Natural killer cell (primary cell): Measurements from ENCODE around the gene MAST3. TPM values are rescaled to one million over a fixed set of nuclear protein-coding genes. Genes with fewer than 3 reads are reported as not detected.
A peak's percentile ranks its signal among the peaks of the same experiment; 100 is the strongest.

Source experiments
- ATAC-seq, 3 donors: fragments of 150-1000 bp in 2 of 3; fragments of 200-7000 bp in 1 of 3; cut with Tn5 transposase; 1 replicate in 1 of 3; 2 replicates in 2 of 3; pipeline ENCODE4 v1.10.0; 2021; ENCODE audit warnings: mild to moderate bottlenecking in 2 of 3, moderate library complexity in 2 of 3
- DNase-seq, 2 donors: peaks; one replicate each; pipeline versions ENCODE4 v3.0.0 to v3.0.0-alpha.2; 2013 to 2021; ENCODE audit warnings: mixed read lengths in 1 of 2
- H3K27ac ChIP-seq: one replicate; pipeline ENCODE4 v1.5.1; 2013; ENCODE audit warnings: mild to moderate bottlenecking, low read length
- H3K27me3 ChIP-seq: one replicate; pipeline ENCODE4 v1.6.1; 2013; ENCODE audit warnings: low read length; ENCODE audit not compliant: control insufficient read depth, insufficient read depth
- H3K36me3 ChIP-seq: one replicate; pipeline ENCODE4 v1.6.1; 2013; ENCODE audit warnings: low read length; ENCODE audit not compliant: control insufficient read depth, insufficient read depth
- H3K4me1 ChIP-seq: one replicate; pipeline ENCODE4 v1.6.1; 2013; ENCODE audit warnings: low read length; ENCODE audit not compliant: control insufficient read depth, insufficient read depth
- H3K4me3 ChIP-seq: one replicate; pipeline ENCODE4 v1.5.1; 2013; ENCODE audit warnings: low read length
- H3K9me3 ChIP-seq: one replicate; pipeline ENCODE4 v1.6.1; 2013; ENCODE audit warnings: low read length; ENCODE audit not compliant: control insufficient read depth, insufficient read depth
- H3K27ac Mint-ChIP-seq, 2 donors: one replicate each; pipeline ENCODE4 v1.8.0; 2022; ENCODE audit warnings: mild to moderate bottlenecking in 2 of 2, mixed read lengths in 2 of 2, moderate library complexity in 1 of 2
- H3K27me3 Mint-ChIP-seq, 2 donors: one replicate each; pipeline ENCODE4 v1.8.0; 2022; ENCODE audit warnings: low read depth in 2 of 2, mixed read lengths in 2 of 2
- H3K36me3 Mint-ChIP-seq: one replicate; pipeline ENCODE4 v1.8.0; 2022; ENCODE audit warnings: mixed read lengths
- H3K4me1 Mint-ChIP-seq, 2 donors: one replicate each; pipeline ENCODE4 v1.8.0; 2022; ENCODE audit warnings: mixed read lengths in 2 of 2
- H3K4me3 Mint-ChIP-seq: one replicate; pipeline ENCODE4 v1.8.0; 2022; ENCODE audit warnings: mild to moderate bottlenecking, moderate library complexity, mixed read lengths
- H3K9me3 Mint-ChIP-seq, 2 donors: one replicate each; pipeline ENCODE4 v1.8.0; 2022; ENCODE audit warnings: mixed read lengths in 2 of 2
- WGBS: methylation state at CpG from one replicate; pipeline ENCODE4 v1.1.7; 2013; ENCODE audit warnings: missing lambda C conversion rate; ENCODE audit not compliant: insufficient coverage; 5-methylcytosine and 5-hydroxymethylcytosine counted together
- intact Hi-C: fragments of 100-400 bp; cut with micrococcal nuclease; formaldehyde crosslinking; loops from one replicate; pipeline ENCODE4 v1.14.2; 2022
- total RNA-seq, 4 donors: library from RNA; stranded (reverse); fragments of 120-200 nt in 1 of 4; gene quantifications; one replicate each; pipeline versions ENCODE4 v1.2.3 to v1.2.4, GENCODE V29; 2013 to 2022
- TF ChIP-seq, protein P1 (sequence below): fragments of 200-600 bp; IDR thresholded peaks from one replicate; pipeline ENCODE4 v1.8.0; 2022; ENCODE audit warnings: antibody characterized with exemption

MAST3 gene
- total RNA-seq, 3 donors from 2014 or later (not counting 1 experiment from before 2014, with no cell fraction given), result 84.5 to 101 (median 101) TPM

DNA sequence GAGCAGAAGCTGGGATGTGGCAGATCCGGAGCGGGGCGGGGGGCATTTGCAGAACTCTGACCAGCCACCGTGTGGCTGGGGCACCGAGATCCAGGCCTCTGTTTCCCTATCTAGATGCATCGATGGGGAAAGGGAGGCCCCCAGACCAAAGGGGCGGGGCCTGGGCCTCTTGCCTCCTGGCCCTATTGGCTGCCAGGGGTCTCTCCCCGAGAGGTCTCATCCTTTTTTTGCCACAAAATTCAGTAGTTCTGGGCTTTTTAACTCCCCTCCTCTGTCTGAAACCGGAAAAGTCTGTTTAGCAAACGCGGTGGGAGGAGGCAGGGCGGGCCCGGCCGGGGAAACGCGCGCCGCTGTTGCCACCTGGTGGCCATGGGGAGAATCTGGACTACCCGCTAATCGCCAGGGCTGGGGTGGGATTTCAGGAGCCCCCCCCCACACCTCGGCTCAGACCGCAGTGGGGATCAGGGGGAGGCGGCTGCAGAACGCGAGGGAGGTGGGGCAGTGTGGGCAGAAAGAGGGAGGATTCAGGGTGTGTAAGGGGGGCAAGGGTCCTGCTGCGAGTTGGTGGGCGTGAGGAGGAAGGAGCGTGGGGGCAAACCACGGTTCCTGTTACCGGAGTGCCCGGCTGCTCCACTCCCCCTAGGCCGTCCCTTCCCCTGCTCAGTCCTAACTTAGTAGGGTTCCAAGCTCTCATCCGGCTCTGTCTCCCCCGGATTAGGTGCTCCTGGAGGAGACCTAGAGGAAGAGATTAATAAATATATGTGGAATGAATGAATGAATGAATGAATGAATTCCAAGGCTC, 39.2 kb upstream of the MAST3 start:
- Histone ChIP-seq H3K4me1 (peaks cover 12% of the 10 kb centered on the region), H3K36me3 (peaks cover 26% of the 10 kb centered on the region), H3K27me3 (no peaks in the 10 kb centered on the region), H3K4me3 (peak overlapping the region; percentile 11), H3K9me3 (no peaks in the 10 kb centered on the region), H3K27ac (peak overlapping the region; percentile 57)
- WGBS, result 9% methylated on average over 34 of the region's 34 CpGs
- TF ChIP-seq, protein P1, sequence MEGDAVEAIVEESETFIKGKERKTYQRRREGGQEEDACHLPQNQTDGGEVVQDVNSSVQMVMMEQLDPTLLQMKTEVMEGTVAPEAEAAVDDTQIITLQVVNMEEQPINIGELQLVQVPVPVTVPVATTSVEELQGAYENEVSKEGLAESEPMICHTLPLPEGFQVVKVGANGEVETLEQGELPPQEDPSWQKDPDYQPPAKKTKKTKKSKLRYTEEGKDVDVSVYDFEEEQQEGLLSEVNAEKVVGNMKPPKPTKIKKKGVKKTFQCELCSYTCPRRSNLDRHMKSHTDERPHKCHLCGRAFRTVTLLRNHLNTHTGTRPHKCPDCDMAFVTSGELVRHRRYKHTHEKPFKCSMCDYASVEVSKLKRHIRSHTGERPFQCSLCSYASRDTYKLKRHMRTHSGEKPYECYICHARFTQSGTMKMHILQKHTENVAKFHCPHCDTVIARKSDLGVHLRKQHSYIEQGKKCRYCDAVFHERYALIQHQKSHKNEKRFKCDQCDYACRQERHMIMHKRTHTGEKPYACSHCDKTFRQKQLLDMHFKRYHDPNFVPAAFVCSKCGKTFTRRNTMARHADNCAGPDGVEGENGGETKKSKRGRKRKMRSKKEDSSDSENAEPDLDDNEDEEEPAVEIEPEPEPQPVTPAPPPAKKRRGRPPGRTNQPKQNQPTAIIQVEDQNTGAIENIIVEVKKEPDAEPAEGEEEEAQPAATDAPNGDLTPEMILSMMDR, result peak; percentile 94
- intact Hi-C loops, result loop anchor here (1.0 kb wide), 2 partner anchors 51 to 120 kb away; no protein-coding TSS in a partner anchor
- Mint-ChIP-seq H3K4me3 (peak overlapping the region; percentile 38), H3K9me3 (no peaks in the 10 kb centered on the region), H3K36me3 (no peaks in the 10 kb centered on the region), H3K4me1 (peaks cover 9 to 11% of the 10 kb centered on the region in 2 donors), H3K27me3 (no peaks in the 10 kb centered on the region), H3K27ac (peak overlapping the region; percentile 56 to 89)
- DNase-seq, result peak; percentile 80 to 90
- ATAC-seq, result peak; percentile 94 to 99 (median 97)

DNA sequence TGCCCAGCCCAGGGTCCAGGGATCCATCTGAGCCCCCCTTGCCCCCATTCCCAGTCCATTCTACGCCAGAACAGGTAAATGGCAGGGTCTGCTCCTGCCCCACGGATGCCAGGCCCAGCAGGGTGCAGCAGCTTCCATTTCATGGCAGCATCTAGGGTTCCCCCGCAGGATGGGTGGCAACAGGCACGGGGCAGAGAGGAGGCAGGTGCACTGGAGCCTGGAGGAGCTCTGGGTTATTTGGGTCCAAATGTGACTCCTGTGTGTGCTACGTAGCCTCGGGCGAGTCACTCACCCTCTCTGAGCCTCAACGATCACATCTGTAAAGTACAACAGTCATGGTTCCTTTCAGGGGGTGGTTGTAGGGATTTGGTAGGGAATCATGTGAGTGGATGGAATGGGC, 38.3 kb upstream of the MAST3 start:
- H3K27me3 ChIP-seq, result no peaks in the 10 kb centered on the region
- intact Hi-C loops, result no loop called here
- H3K27ac ChIP-seq, result no peak overlapping the region
- no peak for ATAC-seq
- no peaks in the 10 kb centered on the region for H3K9me3 ChIP-seq
- H3K4me1 ChIP-seq, result peaks cover 12% of the 10 kb centered on the region
- peaks cover 31% of the 10 kb centered on the region for H3K36me3 ChIP-seq
- no peaks in the 10 kb centered on the region for H3K9me3 Mint-ChIP-seq
- H3K4me1 Mint-ChIP-seq, result peaks cover 9 to 11% of the 10 kb centered on the region in 2 donors
- no peak overlapping the region for H3K4me3 ChIP-seq
- H3K27ac Mint-ChIP-seq, result no peak overlapping the region
- WGBS, result 73% methylated on average over 8 of the region's 8 CpGs
- no peak overlapping the region for H3K4me3 Mint-ChIP-seq
- TF ChIP-seq, protein P1, result no peak
- DNase-seq, result no peak
- no peaks in the 10 kb centered on the region for H3K36me3 Mint-ChIP-seq
- no peaks in the 10 kb centered on the region for H3K27me3 Mint-ChIP-seq

DNA sequence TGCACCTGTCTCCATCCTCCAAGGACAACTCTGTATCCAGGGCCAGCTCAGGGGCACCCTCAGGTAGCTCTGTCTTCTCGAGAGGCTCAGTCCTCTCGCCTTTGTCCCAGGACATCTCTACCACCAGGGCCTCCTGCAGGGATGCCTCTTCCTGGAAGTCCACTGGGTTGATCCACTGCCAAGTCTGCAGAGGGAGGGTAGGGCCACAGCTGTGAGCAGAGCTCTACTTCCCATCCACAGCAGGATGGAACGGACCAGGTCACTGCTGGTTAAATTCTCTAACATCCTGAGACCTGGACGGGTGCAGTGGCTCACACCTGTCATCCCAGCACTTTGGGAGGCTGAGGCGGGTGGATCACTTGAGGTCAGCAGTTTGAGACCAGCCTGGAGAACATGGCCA, 37.7 kb upstream of the MAST3 start:
- peaks cover 12% of the 10 kb centered on the region for H3K4me1 ChIP-seq
- 83% methylated on average over 5 of the region's 5 CpGs for WGBS

More for the DNA sequence above, 37.7 kb upstream of the MAST3 start:
- no peak for ATAC-seq
- TF ChIP-seq, protein P1, result no peak
- Histone ChIP-seq H3K4me3 (no peak overlapping the region), H3K9me3 (no peaks in the 10 kb centered on the region), H3K27me3 (no peaks in the 10 kb centered on the region), H3K27ac (no peak overlapping the region), H3K36me3 (peaks cover 34% of the 10 kb centered on the region)
- H3K36me3 Mint-ChIP-seq, result no peaks in the 10 kb centered on the region
- no peak for DNase-seq
- H3K4me1 Mint-ChIP-seq, result peaks cover 9 to 11% of the 10 kb centered on the region in 2 donors
- intact Hi-C loops, result no loop called here
- H3K9me3 Mint-ChIP-seq, result no peaks in the 10 kb centered on the region
- no peak overlapping the region for H3K4me3 Mint-ChIP-seq
- H3K27ac Mint-ChIP-seq, result no peak overlapping the region
- H3K27me3 Mint-ChIP-seq, result no peaks in the 10 kb centered on the region
